Neural cell (in vitro differentiated cells): Measurements from ENCODE around the gene SPOCD1. TPM values are rescaled to one million over a fixed set of nuclear protein-coding genes. Genes with fewer than 3 reads are reported as not detected.

ENCODE experiments used
- H2AFZ ChIP-seq: fragments of 200-600, 300-800 bp; sonication (generic), shearing (Covaris generic); 2 replicates; pipeline ENCODE4 v1.6.0; 2014; ENCODE audit warnings: low read depth, mild to moderate bottlenecking, antibody characterized with exemption, low read length, moderate library complexity
- H3F3A ChIP-seq: fragments of 200-600 bp; shearing (Covaris generic); 2 replicates; pipeline ENCODE4 v1.6.1; 2016; ENCODE audit warnings: mild to moderate bottlenecking, moderate library complexity, mixed read lengths, antibody characterized with exemption, low read length; ENCODE audit not compliant: insufficient read depth, poor library complexity, severe bottlenecking
- H3K27ac ChIP-seq: fragments of 200-600, 300-800 bp; sonication (generic), shearing (Covaris generic); 2 replicates; pipeline ENCODE4 v1.5.1; 2014; ENCODE audit warnings: mild to moderate bottlenecking, low read length, moderate library complexity
- H3K27me3 ChIP-seq: fragments of 300-800, 200-600 bp; sonication (generic), shearing (Covaris generic); 2 replicates; pipeline ENCODE4 v1.6.0; 2014; ENCODE audit warnings: mild to moderate bottlenecking, low read depth, low read length, moderate library complexity; ENCODE audit not compliant: insufficient read depth
- H3K36me3 ChIP-seq: fragments of 300-800, 200-600 bp; sonication (generic), shearing (Covaris generic); 2 replicates; pipeline ENCODE4 v1.5.1; 2014; ENCODE audit warnings: mild to moderate bottlenecking, antibody characterized with exemption, low read length, moderate library complexity; ENCODE audit not compliant: insufficient read depth
- H3K4me2 ChIP-seq: fragments of 300-800, 200-600 bp; sonication (generic), shearing (Covaris generic); 2 replicates; pipeline ENCODE4 v1.6.0; 2014; ENCODE audit warnings: mild to moderate bottlenecking, low read length
- H3K4me3 ChIP-seq: fragments of 300-800, 200-600 bp; sonication (generic), shearing (Covaris generic); 2 replicates; pipeline ENCODE4 v1.5.1; 2014; ENCODE audit warnings: mild to moderate bottlenecking, low read length, moderate library complexity
- H3K79me2 ChIP-seq: fragments of 200-600 bp; shearing (Covaris generic); replicated peaks from 2 replicates; pipeline ENCODE4 v1.6.0; 2014; ENCODE audit warnings: mild to moderate bottlenecking, low read length, moderate library complexity; ENCODE audit not compliant: insufficient read depth
- H3K9ac ChIP-seq: fragments of 300-800, 200-600 bp; sonication (generic), shearing (Covaris generic); 2 replicates; pipeline ENCODE4 v1.6.1; 2016; ENCODE audit warnings: mild to moderate bottlenecking, low read length, mixed read lengths
- H3K9me2 ChIP-seq: fragments of 200-600 bp; shearing (Covaris generic); 2 replicates; pipeline ENCODE4 v1.6.1; 2016; ENCODE audit warnings: mild to moderate bottlenecking, low read length, mixed read lengths; ENCODE audit not compliant: insufficient read depth
- H3K9me3 ChIP-seq: fragments of 200-600, 300-800 bp; sonication (generic), shearing (Covaris generic); 2 replicates; pipeline ENCODE4 v1.6.1; 2016; ENCODE audit warnings: mild to moderate bottlenecking, mixed run types, low read length, moderate library complexity, mixed read lengths
- H4K20me1 ChIP-seq: fragments of 200-600 bp; shearing (Covaris generic); 2 replicates; pipeline ENCODE4 v1.6.1; 2016; ENCODE audit warnings: mild to moderate bottlenecking, mixed run types; ENCODE audit not compliant: insufficient read depth
- CTCF ChIP-seq: fragments of 450-650 bp; IDR thresholded peaks from 2 replicates; pipeline ENCODE4 v1.5.1; 2014; ENCODE audit warnings: antibody characterized with exemption, mild to moderate bottlenecking, moderate library complexity; ENCODE audit not compliant: poor library complexity, severe bottlenecking
- EP300 ChIP-seq: fragments of 450-650 bp; conservative IDR thresholded peaks from 2 replicates; pipeline ENCODE4 v1.6.1; 2014; ENCODE audit warnings: antibody characterized with exemption, mild to moderate bottlenecking, moderate library complexity; ENCODE audit not compliant: poor library complexity, severe bottlenecking
- EZH2 ChIP-seq: fragments of 200-600, 300-800 bp; shearing (Covaris generic), sonication (generic); IDR thresholded peaks from 2 replicates; pipeline ENCODE4 v1.6.1; 2014; ENCODE audit warnings: antibody characterized with exemption, low read length, borderline replicate concordance, mild to moderate bottlenecking; ENCODE audit not compliant: insufficient read depth, poor library complexity, severe bottlenecking
- MXI1 ChIP-seq: fragments of 450-650 bp; conservative IDR thresholded peaks from 2 replicates; pipeline ENCODE4 v1.6.1; 2014; ENCODE audit warnings: antibody characterized with exemption, mild to moderate bottlenecking; ENCODE audit not compliant: poor library complexity, severe bottlenecking
- POLR2AphosphoS5 ChIP-seq: IDR thresholded peaks from 2 replicates; pipeline ENCODE4 v1.6.1; 2012
- RAD21 ChIP-seq: fragments of 450-650 bp; conservative IDR thresholded peaks from 2 replicates; pipeline ENCODE4 v1.6.1; 2014; ENCODE audit warnings: antibody characterized with exemption, mild to moderate bottlenecking, moderate library complexity
- REST ChIP-seq: IDR thresholded peaks from 2 replicates; pipeline ENCODE4 v1.6.1; 2012; ENCODE audit warnings: borderline replicate concordance
- SMC3 ChIP-seq: fragments of 450-650 bp; conservative IDR thresholded peaks from 2 replicates; pipeline ENCODE4 v1.6.1; 2014; ENCODE audit warnings: antibody characterized with exemption, mild to moderate bottlenecking, moderate library complexity; ENCODE audit not compliant: poor library complexity
- TAF1 ChIP-seq: IDR thresholded peaks from 2 replicates; pipeline ENCODE4 v1.6.1; 2012; ENCODE audit warnings: low read depth
- polyA plus RNA-seq: library from polyadenylated mRNA; depleted of rRNA; stranded (reverse); fragments of >200 nt; gene quantifications from 2 replicates; pipeline ENCODE4 v1.2.3, GENCODE V29; 2014

SPOCD1 gene
- polyA plus RNA-seq, 1 donor from 2014 or later = not detected

- no peak overlapping the region for H3K9ac ChIP-seq
- no peak overlapping the region for H3K27ac ChIP-seq
- no peaks in the 10 kb centered on the region for H3F3A ChIP-seq
- no peak overlapping the region for H2AFZ ChIP-seq
- no peak overlapping the region for H3K4me2 ChIP-seq
- H3K79me2 ChIP-seq = no peaks in the 10 kb centered on the region
- no peak for TF ChIP-seq EZH2
- TF ChIP-seq TAF1 = no peak
- no peak for TF ChIP-seq REST
- no peak for TF ChIP-seq SMC3
- TF ChIP-seq MXI1 = no peak
- TF ChIP-seq POLR2AphosphoS5 = no peak
- TF ChIP-seq RAD21 = no peak
- TF ChIP-seq EP300 = no peak
- no peak for TF ChIP-seq CTCF
- H3K4me3 ChIP-seq = no peak overlapping the region
- H3K9me2 ChIP-seq = no peaks in the 10 kb centered on the region
- no peaks in the 10 kb centered on the region for H3K27me3 ChIP-seq
- no peaks in the 10 kb centered on the region for H3K36me3 ChIP-seq
- no peaks in the 10 kb centered on the region for H4K20me1 ChIP-seq
- H3K9me3 ChIP-seq = no peaks in the 10 kb centered on the region
These were observed 30.7 kb upstream of the SPOCD1 start for GRCh38 chr1:31846484-31846883.

- Histone ChIP-seq H3K79me2 (no peaks in the 10 kb centered on the region), H3K9me3 (no peaks in the 10 kb centered on the region), H3K9me2 (no peaks in the 10 kb centered on the region), H3K27me3 (no peaks in the 10 kb centered on the region), H3K9ac (no peak overlapping the region), H4K20me1 (no peaks in the 10 kb centered on the region), H3F3A (no peaks in the 10 kb centered on the region), H3K4me3 (no peak overlapping the region), H3K36me3 (no peaks in the 10 kb centered on the region), H3K27ac (no peak overlapping the region), H3K4me2 (no peak overlapping the region), H2AFZ (no peak overlapping the region)
- TF ChIP-seq EP300 = no peak
- no peak for TF ChIP-seq EZH2
- TF ChIP-seq POLR2AphosphoS5 = no peak
- no peak for TF ChIP-seq TAF1
These were observed 27.7 kb upstream of the SPOCD1 start for GRCh38 chr1:31843506-31843905.
